ENCODE results near the gene FGD2. TPM values are rescaled to one million over a fixed set of nuclear protein-coding genes. Genes with fewer than 3 reads are reported as not detected.
A peak's percentile ranks its signal among the peaks of the same experiment; 100 is the strongest.

Gene FGD2
- total RNA-seq, 1 donor from 2014 or later, result not detected

- no peaks in the 10 kb centered on the region for H3K36me3 Mint-ChIP-seq (ENCODE audit: unreplicated experiment)
- no peak overlapping the region for H3K4me3 Mint-ChIP-seq (ENCODE audit: unreplicated experiment)
- H3K27me3 Mint-ChIP-seq (ENCODE audit: unreplicated experiment), result no peaks in the 10 kb centered on the region
- peaks cover 23% of the 10 kb centered on the region for H3K4me1 Mint-ChIP-seq (ENCODE audit: unreplicated experiment)
- no peak for DNase-seq (ENCODE audit: extremely low spot score, unreplicated experiment)
- no peaks in the 10 kb centered on the region for H3K9me3 Mint-ChIP-seq (ENCODE audit: unreplicated experiment)
- no peak overlapping the region for H3K27ac Mint-ChIP-seq (ENCODE audit: unreplicated experiment)
- TF ChIP-seq CTCF (IDR thresholded peaks at IDR 0.05), result no peak
Observed at GRCh38 chr6:37020812-37021211, 15.4 kb downstream of the FGD2 start.

- peak; percentile 59 for TF ChIP-seq CTCF (IDR thresholded peaks at IDR 0.05)
- H3K4me3 Mint-ChIP-seq (ENCODE audit: unreplicated experiment), result no peak overlapping the region
Observed at GRCh38 chr6:37021356-37022129, 16.1 kb downstream of the FGD2 start.

GRCh38 chr6:37022135-37022863 lies 16.8 kb downstream of the FGD2 start:
- TF ChIP-seq CTCF (IDR thresholded peaks at IDR 0.05), result no peak
- DNase-seq (ENCODE audit: extremely low spot score, unreplicated experiment), result no peak
- Mint-ChIP-seq H3K27ac (ENCODE audit: unreplicated experiment) (no peak overlapping the region), H3K36me3 (ENCODE audit: unreplicated experiment) (no peaks in the 10 kb centered on the region), H3K4me3 (ENCODE audit: unreplicated experiment) (no peak overlapping the region), H3K27me3 (ENCODE audit: unreplicated experiment) (no peaks in the 10 kb centered on the region), H3K4me1 (ENCODE audit: unreplicated experiment) (peaks cover 23% of the 10 kb centered on the region), H3K9me3 (ENCODE audit: unreplicated experiment) (no peaks in the 10 kb centered on the region)

More at GRCh38 chr6:37021356-37022129, 16.1 kb downstream of the FGD2 start:
- H3K4me1 Mint-ChIP-seq (ENCODE audit: unreplicated experiment), result peaks cover 23% of the 10 kb centered on the region
- no peaks in the 10 kb centered on the region for H3K36me3 Mint-ChIP-seq (ENCODE audit: unreplicated experiment)
- no peaks in the 10 kb centered on the region for H3K27me3 Mint-ChIP-seq (ENCODE audit: unreplicated experiment)
- no peaks in the 10 kb centered on the region for H3K9me3 Mint-ChIP-seq (ENCODE audit: unreplicated experiment)
- DNase-seq (ENCODE audit: extremely low spot score, unreplicated experiment), result no peak
- H3K27ac Mint-ChIP-seq (ENCODE audit: unreplicated experiment), result no peak overlapping the region

- H3K36me3 Mint-ChIP-seq (ENCODE audit: unreplicated experiment), result no peaks in the 10 kb centered on the region
- H3K27me3 Mint-ChIP-seq (ENCODE audit: unreplicated experiment), result no peaks in the 10 kb centered on the region
- H3K27ac Mint-ChIP-seq (ENCODE audit: unreplicated experiment), result peak overlapping the region; percentile 63
- H3K4me3 Mint-ChIP-seq (ENCODE audit: unreplicated experiment), result no peak overlapping the region
- H3K9me3 Mint-ChIP-seq (ENCODE audit: unreplicated experiment), result no peaks in the 10 kb centered on the region
- TF ChIP-seq CTCF (IDR thresholded peaks at IDR 0.05), result no peak
- H3K4me1 Mint-ChIP-seq (ENCODE audit: unreplicated experiment), result peaks cover 10% of the 10 kb centered on the region
- no peak for DNase-seq (ENCODE audit: extremely low spot score, unreplicated experiment)
Observed at GRCh38 chr6:37024656-37025337, 19.3 kb downstream of the FGD2 start.

Measured in osteocyte (in vitro differentiated cells).